HepG2 (cell line): ENCODE results near the gene LDLRAD4. TPM values are rescaled to one million over a fixed set of nuclear protein-coding genes. Genes with fewer than 3 reads are reported as not detected.

Experiments
- ATAC-seq: fragments of 200-7000 bp; cut with Tn5 transposase; 3 replicates; pipeline ENCODE4 v1.9.1; 2020; ENCODE audit warnings: mild to moderate bottlenecking, moderate library complexity
- BruUV-seq: library from RNA; stranded (reverse); fragments of 400-500 nt; replicated peaks from 2 replicates; lab custom pipeline; 2021; lab: Mats Ljungman, UMichigan
- CTCF ChIA-PET: fragments of 300-600 bp; formaldehyde crosslinking; extraction: SDS; loops from one replicate; lab custom pipeline; 2021; ENCODE audit warnings: low total read pairs, inconsistent platforms, low intra/inter-chr PET ratio; lab: Yijun Ruan, JAX
- POLR2A ChIA-PET: fragments of 350-600 bp; sonication (Branson Sonifier 250); formaldehyde crosslinking; loops from one replicate; lab custom pipeline; 2020; ENCODE audit warnings: antibody characterized with exemption, inconsistent platforms; lab: Yijun Ruan, JAX
- DNase-seq: peaks from one replicate; pipeline ENCODE4 v3.0.0-alpha.2; 2015; ENCODE audit warnings: low spot score
- FAIRE-seq: peaks from 3 replicates; lab custom pipeline; 2011; peaks lifted over from hg19 to GRCh38; lab: Jason Lieb, UNC
- H2AFZ ChIP-seq: one replicate; pipeline ENCODE4 v1.6.1; 2011; ENCODE audit warnings: low read length, inconsistent platforms
- H3K27ac ChIP-seq: fragments of 300-600 bp; 3 replicates; pipeline ENCODE4 v1.8.0; 2011; ENCODE audit warnings: mixed run types, mild to moderate bottlenecking, mixed read lengths, low read length, inconsistent platforms; ENCODE audit not compliant: insufficient read depth; ENCODE audit errors: extremely low read length
- H3K27me3 ChIP-seq, 2 experiments: fragments of 200-600 bp in 1 of 2; 2 replicates in 1 of 2; 3 replicates in 1 of 2; pipeline versions ENCODE4 v1.6.0 to v1.8.0; 2011; ENCODE audit warnings: low read length in 2 of 2, mild to moderate bottlenecking in 2 of 2, moderate library complexity in 2 of 2, inconsistent platforms in 1 of 2; ENCODE audit not compliant: insufficient read depth in 2 of 2, control insufficient read depth in 1 of 2
- H3K36me3 ChIP-seq, 2 experiments: fragments of 200-600 bp in 1 of 2; replicated peaks in 1 of 2; 2 replicates in 1 of 2; 3 replicates in 1 of 2; pipeline versions ENCODE4 v1.5.1 to v1.8.0; 2011; ENCODE audit warnings: low read length in 2 of 2, inconsistent platforms in 1 of 2; ENCODE audit not compliant: insufficient read depth in 2 of 2, control insufficient read depth in 1 of 2
- H3K4me1 ChIP-seq: 2 replicates; pipeline ENCODE4 v1.5.1; 2012; ENCODE audit warnings: low read length, inconsistent platforms; ENCODE audit not compliant: insufficient read depth
- H3K4me2 ChIP-seq: 2 replicates; pipeline ENCODE4 v1.6.0; 2011; ENCODE audit warnings: low read depth, low read length, inconsistent platforms
- H3K4me3 ChIP-seq, 3 experiments: fragments of 200-600 bp in 1 of 3; sonication (generic), shearing (Covaris generic) in 1 of 3; replicated peaks in 1 of 3; 2 replicates each; pipeline ENCODE4 v1.5.1; 2011 to 2016; ENCODE audit warnings: low read length in 3 of 3, inconsistent platforms in 2 of 3, low read depth in 2 of 3, mild to moderate bottlenecking in 2 of 3, control low read depth in 1 of 3, mixed read lengths in 1 of 3; ENCODE audit not compliant: insufficient read depth in 1 of 3
- H3K79me2 ChIP-seq: one replicate; pipeline ENCODE4 v1.6.1; 2011; ENCODE audit warnings: low read length, inconsistent platforms; ENCODE audit not compliant: insufficient read depth
- H3K9ac ChIP-seq: 2 replicates; pipeline ENCODE4 v1.6.0; 2011; ENCODE audit warnings: mild to moderate bottlenecking, low read depth, low read length, inconsistent platforms; ENCODE audit not compliant: insufficient read depth
- H3K9me3 ChIP-seq: 2 replicates; pipeline ENCODE4 v1.5.1; 2012; ENCODE audit warnings: mild to moderate bottlenecking, low read length
- H4K20me1 ChIP-seq: 2 replicates; pipeline ENCODE4 v1.6.0; 2011; ENCODE audit warnings: inconsistent platforms, mild to moderate bottlenecking, low read length, moderate library complexity; ENCODE audit not compliant: insufficient read depth
- CENPX ChIP-seq: sonication (generic); formaldehyde crosslinking; IDR thresholded peaks from 2 replicates; pipeline ENCODE4 v1.9.0; 2021; ENCODE audit warnings: mild to moderate bottlenecking, missing genetic modification reagents, moderate library complexity
- PLRG1 ChIP-seq: fragments of 450-650 bp; conservative IDR thresholded peaks from 2 replicates; pipeline ENCODE4 v1.6.1; 2016
- TEAD3 ChIP-seq: optimal IDR thresholded peaks from 2 replicates; pipeline ENCODE3; 2016; ENCODE audit warnings: borderline replicate concordance
- ZHX2 ChIP-seq, 2 experiments: sonication (generic) in 1 of 2; formaldehyde crosslinking in 1 of 2; IDR thresholded peaks; 2 replicates each; pipeline versions ENCODE4 v1.6.1 to v1.9.0; 2014 to 2022; ENCODE audit warnings: antibody characterized with exemption in 1 of 2, borderline replicate concordance in 1 of 2, inconsistent platforms in 1 of 2, low read depth in 1 of 2, missing genetic modification reagents in 1 of 2
- ZNF232 ChIP-seq: sonication (generic); formaldehyde crosslinking; IDR thresholded peaks from 2 replicates; pipeline ENCODE4 v1.4.0; 2020; ENCODE audit warnings: missing genetic modification reagents, borderline replicate concordance
- ZNF331 ChIP-seq: sonication (generic); formaldehyde crosslinking; IDR thresholded peaks from 2 replicates; pipeline ENCODE4 v1.4.0; 2020; ENCODE audit warnings: missing genetic modification reagents
- ZNF7 ChIP-seq: IDR thresholded peaks from 2 replicates; pipeline ENCODE4 v1.6.1; 2016; ENCODE audit warnings: missing biosample characterization, missing genetic modification reagents
- WGBS: methylation state at CpG from one replicate; pipeline ENCODE4 v1.1.6; 2017; ENCODE audit warnings: low lambda C conversion rate; 5-methylcytosine and 5-hydroxymethylcytosine counted together
- in situ Hi-C: cut with HindIII; loops from 2 replicates; pipeline ENCODE4 v1.10.0; 2017; ENCODE audit warnings: low pct_unique_long_range_greater_than_20kb; ENCODE audit not compliant: extremely low pct_ligation_motif_present
- intact Hi-C: fragments of 100-400 bp; cut with micrococcal nuclease; formaldehyde crosslinking; loops from one replicate; pipeline ENCODE4 v1.10.0; 2022; ENCODE audit not compliant: unreplicated experiment
- polyA plus RNA-seq, 8 experiments: library from polyadenylated mRNA; depleted of rRNA in 3 of 8; stranded (reverse) in 7 of 8; unstranded in 1 of 8; fragments of >200 nt; fragmentation: Illumina TruSeq in 4 of 8; extraction: Trizol in 4 of 8; gene quantifications; 2 replicates each; pipeline versions ENCODE4 v1.2.1 to v1.2.3, GENCODE V29; 2011 to 2016; ENCODE audit warnings: low read depth in 4 of 8, missing spikeins in 1 of 8, mixed read lengths in 1 of 8; ENCODE audit not compliant: insufficient read depth in 1 of 8
- total RNA-seq, 5 experiments: library from RNA; depleted of rRNA; stranded (reverse); fragments of >200 nt; fragmentation: Illumina TruSeq; extraction: Trizol; gene quantifications; 2 replicates each; pipeline ENCODE4 v1.2.3, GENCODE V29; 2016; ENCODE audit warnings: low read depth in 1 of 5

LDLRAD4 gene
- total and polyA plus RNA-seq, 2 of the 13 experiments (the other 11 are each of a cell fraction or from before 2014, with no cell fraction given): 13.6 to 20.9 TPM

GRCh38 chr18:13331846-13332245, 113.3 kb downstream of the LDLRAD4 start (continued):
- no peak for TF ChIP-seq ZHX2 (IDR thresholded peaks at IDR 0.05; ENCODE audit: low read depth)
- no peak for TF ChIP-seq ZHX2 (CRISPR knock-in tag; IDR thresholded peaks at IDR 0.05; ENCODE audit: borderline replicate concordance)
- no peak for TF ChIP-seq PLRG1
- TF ChIP-seq ZNF232 (CRISPR knock-in tag): no peak
- no peak for TF ChIP-seq CENPX (CRISPR knock-in tag)
- TF ChIP-seq TEAD3 (CRISPR knock-in tag): no peak
- TF ChIP-seq, all 625 proteins: peak for 0

- DNase-seq (no peak), ATAC-seq (no peak), FAIRE-seq (no peak)
- Histone ChIP-seq H3K79me2 (no peaks in the 10 kb centered on the region), H3K4me2 (no peak overlapping the region), H3K9me3 (no peaks in the 10 kb centered on the region), H3K27me3 (no peaks in the 10 kb centered on the region), H4K20me1 (no peaks in the 10 kb centered on the region), H3K27ac (no peak overlapping the region), H3K4me1 (peaks cover 15% of the 10 kb centered on the region), H3K9ac (no peak overlapping the region), H3K36me3 (no peaks in the 10 kb centered on the region), H2AFZ (no peak overlapping the region), H3K4me3 (no peak overlapping the region)
- no peak for TF ChIP-seq ZNF331 (CRISPR knock-in tag)
- TF ChIP-seq ZNF7: peak; percentile 94
- ChIA-PET CTCF (no interaction called here), POLR2A (no interaction called here)
- WGBS: 79% methylated on average over 5 of the region's 5 CpGs
- BruUV-seq: no TSS peak
- intact Hi-C loops (loop anchor here (10.0 kb wide), 2 partner anchors 212 to 382 kb away; no protein-coding TSS in a partner anchor), in situ Hi-C loops (no loop called here)
Measured at GRCh38 chr18:13332874-13333273, 114.3 kb downstream of the LDLRAD4 start.
